Small intestine (tissue), 16 donors: ENCODE measurements around the gene SOX18. TPM values are rescaled to one million over a fixed set of nuclear protein-coding genes. Genes with fewer than 3 reads are reported as not detected.

ENCODE experiments used
- DNase-seq, 2 donors: peaks; one replicate each; pipeline versions ENCODE4 v3.0.0 to v3.0.0-alpha.2; 2013
- FAIRE-seq: peaks from 2 replicates; lab custom pipeline; 2012; peaks lifted over from hg19 to GRCh38; lab: Jason Lieb, UNC
- H3K27ac ChIP-seq, 3 donors: one replicate each; pipeline ENCODE4 v1.5.1; 2013; ENCODE audit warnings: low read length in 2 of 3, mild to moderate bottlenecking in 2 of 3, control low read depth in 1 of 3, inconsistent platforms in 1 of 3, low read depth in 1 of 3, moderate library complexity in 1 of 3
- H3K27me3 ChIP-seq, 3 donors: one replicate each; pipeline ENCODE4 v1.6.1; 2013; ENCODE audit warnings: low read length in 3 of 3, inconsistent platforms in 1 of 3; ENCODE audit not compliant: control insufficient read depth in 3 of 3, insufficient read depth in 3 of 3
- H3K36me3 ChIP-seq, 3 donors: one replicate each; pipeline ENCODE4 v1.6.1; 2013; ENCODE audit warnings: low read length in 3 of 3, inconsistent platforms in 1 of 3, low read depth in 1 of 3, mild to moderate bottlenecking in 1 of 3, moderate library complexity in 1 of 3; ENCODE audit not compliant: control insufficient read depth in 3 of 3, insufficient read depth in 2 of 3
- H3K4me1 ChIP-seq, 3 donors: one replicate each; pipeline ENCODE4 v1.6.1; 2013; ENCODE audit warnings: low read length in 2 of 3, inconsistent platforms in 1 of 3, low read depth in 1 of 3, mild to moderate bottlenecking in 1 of 3, moderate library complexity in 1 of 3; ENCODE audit not compliant: control insufficient read depth in 3 of 3, insufficient read depth in 2 of 3
- H3K4me3 ChIP-seq, 3 donors: one replicate each; pipeline ENCODE4 v1.5.1; 2013; ENCODE audit warnings: low read length in 3 of 3, control low read depth in 1 of 3, inconsistent platforms in 1 of 3, low read depth in 1 of 3, mild to moderate bottlenecking in 1 of 3, moderate library complexity in 1 of 3
- H3K9me3 ChIP-seq, 2 donors: one replicate each; pipeline ENCODE4 v1.6.1; 2013; ENCODE audit warnings: low read depth in 1 of 2, low read length in 1 of 2; ENCODE audit not compliant: control insufficient read depth in 2 of 2, insufficient read depth in 1 of 2
- WGBS, 3 donors: extraction: QIAGEN DNeasy Blood & Tissue Kit; methylation state at CpG; one replicate each; pipeline ENCODE4 v1.1.7; 2013; 5-methylcytosine and 5-hydroxymethylcytosine counted together
- long read RNA-seq, 10 donors: transcript quantifications; one replicate each; lab custom pipeline, GENCODE V29; 2026
- polyA plus RNA-seq, 4 donors: library from polyadenylated mRNA; stranded (reverse) in 3 of 4; unstranded in 1 of 4; fragments of 200-250 nt in 3 of 4; fragments of 120-200 nt in 1 of 4; gene quantifications; one replicate each; pipeline versions ENCODE4 v1.2.1 to v1.2.3, GENCODE V29; 2013
- donor health status: healthy with polysubstance abuse.
- donor health status: control.
- donor health status: control.
- donor health status: Bipolar disorder and iron deficiency.
- donor health status: healthy.

The SOX18 gene
- 10 to 100 TPM in 1 of 4 donors, 1 to 10 TPM in 2, under 1 TPM in 1; 0.67 to 26.8 (median 2.9) TPM for polyA plus RNA-seq
- long read RNA-seq, donor 1, partial matches to known transcripts: 0 of 2 reads
- long read RNA-seq, donor 1, other reads (novel, unspliced or antisense): 0 of 2 reads
- long read RNA-seq, donor 2, partial matches to known transcripts: 0 of 3 reads
- long read RNA-seq, donor 2, other reads (novel, unspliced or antisense): 0 of 3 reads
- long read RNA-seq, donor 3, partial matches to known transcripts: 0 of 1 reads
- long read RNA-seq, donor 3, other reads (novel, unspliced or antisense): 0 of 1 reads
- long read RNA-seq, donor 4: 0 reads
- long read RNA-seq, donor 5: 0 reads
- long read RNA-seq, donor 6, transcript SOX18-201 (2 exons, 1,864 nt): major isoform, 5 of 5 reads
- long read RNA-seq, donor 6, partial matches to known transcripts: 0 of 5 reads
- long read RNA-seq, donor 6, other reads (novel, unspliced or antisense): 0 of 5 reads
- long read RNA-seq, donor 7, transcript SOX18-201 (2 exons, 1,864 nt): major isoform, 20 of 161 reads
- long read RNA-seq, donor 7, partial matches to known transcripts: 74 of 161 reads
- long read RNA-seq, donor 7, other reads (novel, unspliced or antisense): 67 of 161 reads
- long read RNA-seq, donor 8, partial matches to known transcripts: 0 of 4 reads
- long read RNA-seq, donor 8, other reads (novel, unspliced or antisense): 0 of 4 reads
- long read RNA-seq, donor 9, partial matches to known transcripts: 0 of 1 reads
- long read RNA-seq, donor 9, other reads (novel, unspliced or antisense): 0 of 1 reads
- long read RNA-seq, donor 10, transcript SOX18-201 (2 exons, 1,864 nt): major isoform, 6 of 6 reads
- long read RNA-seq, donor 10, partial matches to known transcripts: 0 of 6 reads
- long read RNA-seq, donor 10, other reads (novel, unspliced or antisense): 0 of 6 reads

DNA sequence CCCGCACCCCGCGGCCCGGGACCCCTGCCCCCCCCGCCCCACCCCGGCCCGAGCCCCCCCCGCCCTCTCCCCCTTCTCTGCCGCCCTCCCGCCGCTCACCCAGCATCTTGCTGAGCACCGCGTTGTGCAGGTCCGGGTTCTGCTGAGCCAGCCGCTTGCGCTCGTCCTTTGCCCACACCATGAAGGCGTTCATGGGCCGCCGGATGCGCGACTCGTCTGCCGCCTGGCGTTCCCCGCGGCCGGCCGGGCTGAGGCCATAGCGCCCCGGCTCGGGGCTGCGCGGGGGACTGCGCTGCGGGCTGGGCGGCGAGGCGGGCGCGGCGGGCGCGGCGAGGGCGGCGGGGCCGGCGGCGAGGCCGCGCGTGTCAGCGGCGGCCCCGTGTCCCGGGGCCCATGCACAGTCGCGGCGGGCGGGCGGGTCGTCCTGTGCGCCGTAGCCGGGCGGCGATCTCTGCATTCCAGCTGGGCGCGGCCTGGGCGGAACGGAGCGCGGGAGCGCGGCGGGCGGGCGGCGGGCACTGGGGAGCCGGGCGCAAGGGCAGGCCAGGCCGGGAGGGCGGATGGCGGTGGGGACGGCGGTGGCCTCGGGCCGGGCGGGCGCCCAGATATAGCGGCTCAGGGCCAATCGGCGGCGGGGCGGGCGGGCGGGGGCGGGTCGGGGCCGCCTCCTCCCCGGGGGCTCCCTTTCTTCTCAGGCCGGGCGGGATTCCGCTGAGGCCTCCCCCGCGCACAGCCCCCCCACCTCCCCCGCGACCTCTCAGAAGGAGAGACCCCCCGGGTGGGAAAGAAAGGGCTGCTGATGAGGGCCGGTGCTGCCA is at the start of gene SOX18:
TSS of gene SOX18 (minus strand) at position 580 of the 818 bp plus-strand sequence. CDS start at position 457, 123 bp downstream.
- H3K27ac ChIP-seq: peak within 1 kb of the TSS in 1 of 3 donors; percentile 78
- peak in 1 of 2 donors; percentile 39 for DNase-seq
- H3K27me3 ChIP-seq: peaks cover 28 to 86% (median 44%) of the 10 kb centered on the region in 3 donors
- H3K9me3 ChIP-seq: no peaks in the 10 kb centered on the region
- no peak for FAIRE-seq
- H3K4me1 ChIP-seq: peaks cover 0 to 4% (median 3%) of the 10 kb centered on the region in 3 donors
- H3K4me3 ChIP-seq: peak within 1 kb of the TSS in 1 of 3 donors; percentile 36
- peaks cover 0 to 2% (median 0%) of the 10 kb centered on the region in 3 donors for H3K36me3 ChIP-seq
- WGBS, 3 donors: 1% methylated on average over 19 to 109 of the region's 111 CpGs

DNA sequence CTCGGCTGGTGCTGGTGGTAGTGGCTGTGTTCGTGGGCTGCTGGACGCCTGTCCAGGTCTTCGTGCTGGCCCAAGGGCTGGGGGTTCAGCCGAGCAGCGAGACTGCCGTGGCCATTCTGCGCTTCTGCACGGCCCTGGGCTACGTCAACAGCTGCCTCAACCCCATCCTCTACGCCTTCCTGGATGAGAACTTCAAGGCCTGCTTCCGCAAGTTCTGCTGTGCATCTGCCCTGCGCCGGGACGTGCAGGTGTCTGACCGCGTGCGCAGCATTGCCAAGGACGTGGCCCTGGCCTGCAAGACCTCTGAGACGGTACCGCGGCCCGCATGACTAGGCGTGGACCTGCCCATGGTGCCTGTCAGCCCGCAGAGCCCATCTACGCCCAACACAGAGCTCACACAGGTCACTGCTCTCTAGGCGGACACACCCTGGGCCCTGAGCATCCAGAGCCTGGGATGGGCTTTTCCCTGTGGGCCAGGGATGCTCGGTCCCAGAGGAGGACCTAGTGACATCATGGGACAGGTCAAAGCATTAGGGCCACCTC is 49.1 kb upstream of the SOX18 start:
- no peaks in the 10 kb centered on the region for H3K9me3 ChIP-seq
- no peak for DNase-seq
- no peak overlapping the region for H3K4me3 ChIP-seq
- no peaks in the 10 kb centered on the region for H3K36me3 ChIP-seq
- FAIRE-seq: no peak
- peaks cover 0 to 33% (median 8%) of the 10 kb centered on the region in 3 donors for H3K27me3 ChIP-seq
- no peak overlapping the region for H3K27ac ChIP-seq
- WGBS, 3 donors: 92 to 94% (median 93%) methylated on average over 28 of the region's 28 CpGs
- no peaks in the 10 kb centered on the region for H3K4me1 ChIP-seq

DNA sequence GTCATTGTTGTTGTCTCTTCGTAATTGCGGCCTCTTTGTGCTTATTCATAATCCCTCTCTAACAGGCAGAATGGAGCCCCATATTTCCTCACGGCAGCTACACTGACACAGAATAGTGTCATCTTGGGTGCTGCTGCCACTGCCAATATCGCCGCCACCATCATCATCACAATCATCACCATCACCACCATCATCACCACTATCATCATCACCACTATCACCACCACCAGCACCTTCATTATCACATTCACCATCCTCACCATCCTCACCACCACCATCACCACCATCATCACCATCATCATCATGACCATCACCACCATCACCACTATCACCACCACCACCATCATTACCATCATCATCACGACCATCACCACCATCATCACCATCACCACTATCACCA is 47.1 kb upstream of the SOX18 start:
- FAIRE-seq (no peak), DNase-seq (no peak)
- H3K4me1 ChIP-seq: no peaks in the 10 kb centered on the region
- H3K9me3 ChIP-seq: no peaks in the 10 kb centered on the region
- WGBS, 3 donors: 80 to 87% (median 81%) methylated on average over 6 of the region's 6 CpGs
- H3K27me3 ChIP-seq: peaks cover 0 to 24% (median 3%) of the 10 kb centered on the region in 3 donors
- H3K4me3 ChIP-seq: no peak overlapping the region
- no peak overlapping the region for H3K27ac ChIP-seq
- H3K36me3 ChIP-seq: no peaks in the 10 kb centered on the region

DNA sequence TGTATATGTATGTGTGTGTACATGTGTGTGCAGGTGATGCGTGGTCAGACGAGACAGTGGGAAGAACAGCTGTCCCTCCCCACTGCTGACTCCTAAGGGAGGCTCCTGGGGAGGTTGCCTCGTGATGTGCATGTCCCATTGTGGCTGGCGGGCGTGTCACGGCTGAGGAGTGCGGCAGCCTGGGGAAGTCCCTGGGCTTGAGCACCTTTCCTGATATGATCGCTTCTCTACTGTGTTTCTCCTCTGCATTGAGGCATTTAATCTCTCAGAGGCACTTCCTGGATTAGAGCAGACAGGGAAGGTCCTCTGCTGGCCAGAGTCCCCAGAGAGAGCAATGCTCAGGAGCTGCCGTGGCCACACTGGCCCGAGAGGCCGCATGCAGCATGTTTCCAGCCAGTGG is 46.5 kb upstream of the SOX18 start:
- Histone ChIP-seq H3K27ac (no peak overlapping the region), H3K27me3 (peaks cover 0 to 18% (median 0%) of the 10 kb centered on the region in 3 donors), H3K4me1 (no peaks in the 10 kb centered on the region), H3K9me3 (no peaks in the 10 kb centered on the region), H3K4me3 (no peak overlapping the region), H3K36me3 (no peaks in the 10 kb centered on the region)
- 42 to 68% (median 53%) methylated on average over 11 of the region's 11 CpGs for WGBS, 3 donors
- DNase-seq: no peak
- no peak for FAIRE-seq

DNA sequence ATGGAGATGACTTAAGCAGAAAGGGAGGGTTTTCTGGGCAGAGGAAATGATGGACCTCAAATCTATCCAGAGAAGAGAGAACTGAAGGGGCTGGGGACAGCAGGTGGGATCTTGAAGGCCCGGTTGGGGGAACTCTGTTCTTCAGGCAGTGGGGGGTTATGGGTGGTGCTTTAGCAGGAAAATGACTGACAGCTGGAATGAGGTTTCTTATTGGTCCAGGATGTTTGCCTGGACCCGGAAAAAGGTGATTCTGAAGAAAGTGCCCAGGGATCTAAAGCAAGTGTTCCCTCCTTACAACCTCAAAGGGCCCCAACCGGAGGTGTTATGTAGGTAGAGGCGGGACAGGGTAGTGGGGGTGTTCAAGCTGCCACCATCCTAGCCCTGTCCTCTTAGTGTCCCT is 46.0 kb upstream of the SOX18 start:
- H3K4me3 ChIP-seq: no peak overlapping the region
- DNase-seq: no peak
- no peak overlapping the region for H3K27ac ChIP-seq
- peaks cover 0 to 15% (median 0%) of the 10 kb centered on the region in 3 donors for H3K27me3 ChIP-seq
- WGBS, 3 donors: 50 to 76% (median 67%) methylated on average over 4 of the region's 4 CpGs
- no peak for FAIRE-seq
- no peaks in the 10 kb centered on the region for H3K4me1 ChIP-seq
- H3K36me3 ChIP-seq: no peaks in the 10 kb centered on the region
- H3K9me3 ChIP-seq: no peaks in the 10 kb centered on the region

DNA sequence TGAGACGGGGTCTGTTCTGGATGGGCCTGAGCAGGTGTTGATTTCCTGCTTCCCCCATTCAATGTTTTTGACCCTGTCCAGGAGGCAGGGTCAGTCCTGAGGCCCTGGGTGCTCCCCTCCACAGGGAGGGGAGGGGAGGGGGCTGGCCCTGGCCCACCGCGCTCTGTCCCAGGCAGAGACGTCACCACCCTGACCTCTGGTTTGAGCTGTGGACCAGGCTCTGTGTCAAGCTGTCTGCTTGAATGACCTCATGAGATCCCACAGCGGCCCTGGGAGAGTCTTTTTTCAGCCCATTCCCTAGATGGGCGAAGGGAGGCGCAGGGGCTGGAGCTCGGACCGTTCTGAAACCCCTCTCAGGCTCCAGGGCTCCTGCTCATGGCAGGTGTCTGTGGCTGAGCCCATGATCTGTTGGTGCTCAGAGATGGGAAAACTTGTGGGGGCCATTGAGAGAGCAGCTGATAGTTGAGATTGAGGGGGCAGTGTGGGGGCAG is 43.6 kb upstream of the SOX18 start:
- Histone ChIP-seq H3K9me3 (peaks cover 0 to under 1% of the 10 kb centered on the region in 2 donors), H3K27me3 (peaks cover 0 to 29% (median 0%) of the 10 kb centered on the region in 3 donors), H3K27ac (no peak overlapping the region), H3K4me1 (no peaks in the 10 kb centered on the region), H3K36me3 (no peaks in the 10 kb centered on the region), H3K4me3 (no peak overlapping the region)
- WGBS, 3 donors: 38 to 56% (median 52%) methylated on average over 7 to 9 of the region's 9 CpGs
- FAIRE-seq (no peak), DNase-seq (no peak)

DNA sequence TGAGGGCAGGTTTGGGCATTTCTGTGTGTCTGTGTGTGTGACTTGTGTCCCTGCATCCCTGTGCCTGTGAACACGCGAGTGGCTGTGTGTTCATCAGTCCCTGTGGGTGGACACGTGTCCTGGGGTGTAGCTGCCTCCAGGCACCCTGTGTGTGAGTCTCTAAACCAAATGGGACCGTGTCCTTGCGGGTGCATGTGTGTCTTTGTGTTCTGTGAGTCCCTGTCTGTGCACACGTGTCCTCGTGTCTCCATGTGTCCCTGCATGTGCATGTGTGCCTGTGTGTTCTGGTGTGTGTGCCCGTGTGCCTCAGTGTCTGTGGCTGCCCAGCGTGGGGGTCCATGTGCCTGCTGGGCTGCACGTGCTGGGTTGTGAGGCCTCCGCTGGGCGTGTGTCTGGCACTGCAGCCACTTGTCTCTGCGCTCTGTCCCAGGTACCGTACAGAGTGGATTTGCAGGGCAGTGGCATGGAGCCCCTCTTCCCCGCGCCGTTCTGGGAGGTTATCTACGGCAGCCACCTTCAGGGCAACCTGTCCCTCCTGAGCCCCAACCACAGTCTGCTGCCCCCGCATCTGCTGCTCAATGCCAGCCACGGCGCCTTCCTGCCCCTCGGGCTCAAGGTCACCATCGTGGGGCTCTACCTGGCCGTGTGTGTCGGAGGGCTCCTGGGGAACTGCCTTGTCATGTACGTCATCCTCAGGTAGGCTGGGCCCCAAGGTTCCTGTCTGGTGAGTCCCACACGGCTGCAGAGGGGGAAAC is 43.0 kb upstream of the SOX18 start:
- no peak for DNase-seq
- 27 to 52% (median 36%) methylated on average over 26 to 27 of the region's 27 CpGs for WGBS, 3 donors
- H3K9me3 ChIP-seq: peaks cover 0 to 6% of the 10 kb centered on the region in 2 donors
- no peaks in the 10 kb centered on the region for H3K36me3 ChIP-seq
- no peak overlapping the region for H3K27ac ChIP-seq
- H3K4me3 ChIP-seq: no peak overlapping the region
- no peak for FAIRE-seq
- no peaks in the 10 kb centered on the region for H3K4me1 ChIP-seq
- peaks cover 0 to 29% (median 0%) of the 10 kb centered on the region in 3 donors for H3K27me3 ChIP-seq
